Breast epithelium (tissue), 3 donors: ENCODE results near the gene SLC16A8.

Experiments used
- POLR2A ChIP-seq: fragments of 450-650 bp; IDR thresholded peaks from one replicate; pipeline ENCODE4 v1.6.1; 2016; ENCODE audit warnings: antibody characterized with exemption, mild to moderate bottlenecking, moderate library complexity
- TF ChIP-seq, protein P1 (sequence below), 3 donors: fragments of 450-650 bp; IDR thresholded peaks; one replicate each; pipeline ENCODE4 v1.5.1; 2016 to 2017; ENCODE audit warnings: antibody characterized with exemption in 3 of 3, mild to moderate bottlenecking in 3 of 3, moderate library complexity in 3 of 3

DNA sequence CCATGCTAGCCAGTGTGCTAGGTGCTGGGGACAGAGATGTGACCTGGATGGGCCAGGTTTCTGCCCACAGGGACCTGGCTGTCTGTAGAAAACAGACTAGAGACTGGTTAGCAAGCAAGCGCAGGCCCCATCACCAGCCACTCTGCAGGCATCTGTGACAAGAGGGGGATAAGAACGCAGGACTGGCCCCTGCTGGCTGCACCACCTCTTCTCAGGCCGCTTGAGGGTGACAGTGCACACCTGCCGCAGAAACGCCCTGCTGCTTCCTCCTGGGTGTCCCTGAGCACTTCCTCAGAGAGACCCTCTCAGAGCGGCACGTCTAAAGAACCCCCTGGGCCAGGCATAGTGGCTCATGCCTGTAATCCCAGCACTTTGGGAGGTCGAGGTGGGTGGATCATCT is 32.7 kb downstream of the SLC16A8 start:
- no peak for TF ChIP-seq POLR2A
- TF ChIP-seq, protein P1, sequence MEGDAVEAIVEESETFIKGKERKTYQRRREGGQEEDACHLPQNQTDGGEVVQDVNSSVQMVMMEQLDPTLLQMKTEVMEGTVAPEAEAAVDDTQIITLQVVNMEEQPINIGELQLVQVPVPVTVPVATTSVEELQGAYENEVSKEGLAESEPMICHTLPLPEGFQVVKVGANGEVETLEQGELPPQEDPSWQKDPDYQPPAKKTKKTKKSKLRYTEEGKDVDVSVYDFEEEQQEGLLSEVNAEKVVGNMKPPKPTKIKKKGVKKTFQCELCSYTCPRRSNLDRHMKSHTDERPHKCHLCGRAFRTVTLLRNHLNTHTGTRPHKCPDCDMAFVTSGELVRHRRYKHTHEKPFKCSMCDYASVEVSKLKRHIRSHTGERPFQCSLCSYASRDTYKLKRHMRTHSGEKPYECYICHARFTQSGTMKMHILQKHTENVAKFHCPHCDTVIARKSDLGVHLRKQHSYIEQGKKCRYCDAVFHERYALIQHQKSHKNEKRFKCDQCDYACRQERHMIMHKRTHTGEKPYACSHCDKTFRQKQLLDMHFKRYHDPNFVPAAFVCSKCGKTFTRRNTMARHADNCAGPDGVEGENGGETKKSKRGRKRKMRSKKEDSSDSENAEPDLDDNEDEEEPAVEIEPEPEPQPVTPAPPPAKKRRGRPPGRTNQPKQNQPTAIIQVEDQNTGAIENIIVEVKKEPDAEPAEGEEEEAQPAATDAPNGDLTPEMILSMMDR (IDR thresholded peaks at IDR 0.05), result no peak
